22Rv1 (cell line): ENCODE results near the gene FOXP1.

Source experiments
- ZFX ChIP-seq: fragments of 450-650 bp; IDR thresholded peaks from 2 replicates; pipeline ENCODE4 v1.6.1; 2017; ENCODE audit warnings: antibody characterized with exemption, borderline replicate concordance
- TF ChIP-seq, protein P1 (sequence below): fragments of 450-650 bp; IDR thresholded peaks from 2 replicates; pipeline ENCODE4 v1.5.1; 2017; ENCODE audit warnings: mild to moderate bottlenecking

DNA sequence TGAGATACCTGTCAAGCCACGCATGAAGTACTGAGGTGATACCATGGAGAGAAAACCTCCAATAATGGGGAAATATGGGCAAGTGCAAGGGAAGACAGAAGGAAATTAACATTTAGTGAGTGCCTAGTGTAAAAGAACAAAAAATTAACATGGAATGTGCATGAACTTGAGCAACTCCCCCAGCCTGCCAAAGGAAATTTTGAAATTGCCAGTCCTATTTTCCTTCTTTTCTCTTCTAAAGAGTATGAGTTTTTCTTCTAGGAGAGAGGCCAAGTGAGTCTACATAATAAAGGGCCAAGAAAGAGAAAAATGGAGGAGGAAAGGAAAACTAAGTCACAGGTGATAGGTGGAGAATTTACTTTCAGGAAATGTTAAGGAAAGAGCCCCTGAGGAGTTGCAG, 668.7 kb downstream of the FOXP1 start:
- TF ChIP-seq, protein P1, sequence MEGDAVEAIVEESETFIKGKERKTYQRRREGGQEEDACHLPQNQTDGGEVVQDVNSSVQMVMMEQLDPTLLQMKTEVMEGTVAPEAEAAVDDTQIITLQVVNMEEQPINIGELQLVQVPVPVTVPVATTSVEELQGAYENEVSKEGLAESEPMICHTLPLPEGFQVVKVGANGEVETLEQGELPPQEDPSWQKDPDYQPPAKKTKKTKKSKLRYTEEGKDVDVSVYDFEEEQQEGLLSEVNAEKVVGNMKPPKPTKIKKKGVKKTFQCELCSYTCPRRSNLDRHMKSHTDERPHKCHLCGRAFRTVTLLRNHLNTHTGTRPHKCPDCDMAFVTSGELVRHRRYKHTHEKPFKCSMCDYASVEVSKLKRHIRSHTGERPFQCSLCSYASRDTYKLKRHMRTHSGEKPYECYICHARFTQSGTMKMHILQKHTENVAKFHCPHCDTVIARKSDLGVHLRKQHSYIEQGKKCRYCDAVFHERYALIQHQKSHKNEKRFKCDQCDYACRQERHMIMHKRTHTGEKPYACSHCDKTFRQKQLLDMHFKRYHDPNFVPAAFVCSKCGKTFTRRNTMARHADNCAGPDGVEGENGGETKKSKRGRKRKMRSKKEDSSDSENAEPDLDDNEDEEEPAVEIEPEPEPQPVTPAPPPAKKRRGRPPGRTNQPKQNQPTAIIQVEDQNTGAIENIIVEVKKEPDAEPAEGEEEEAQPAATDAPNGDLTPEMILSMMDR: no peak
- no peak for TF ChIP-seq ZFX
